Esophagus squamous epithelium (tissue), 4 donors: ENCODE measurements around the gene LY6G6F.

Source experiments
- POLR2A ChIP-seq, 4 donors: fragments of 450-650 bp; IDR thresholded peaks; one replicate each; pipeline ENCODE4 v1.6.1; 2017; ENCODE audit warnings: antibody characterized with exemption in 4 of 4, mild to moderate bottlenecking in 4 of 4, moderate library complexity in 3 of 4
- TF ChIP-seq, protein P1 (sequence below), 6 experiments: fragments of 450-650 bp in 4 of 6; fragments of 200-600 bp in 2 of 6; sonication (generic) in 2 of 6; IDR thresholded peaks; one replicate each; pipeline ENCODE4 v1.5.1; 2016 to 2019; ENCODE audit warnings: antibody characterized with exemption in 6 of 6, mild to moderate bottlenecking in 4 of 6, moderate library complexity in 4 of 6

DNA sequence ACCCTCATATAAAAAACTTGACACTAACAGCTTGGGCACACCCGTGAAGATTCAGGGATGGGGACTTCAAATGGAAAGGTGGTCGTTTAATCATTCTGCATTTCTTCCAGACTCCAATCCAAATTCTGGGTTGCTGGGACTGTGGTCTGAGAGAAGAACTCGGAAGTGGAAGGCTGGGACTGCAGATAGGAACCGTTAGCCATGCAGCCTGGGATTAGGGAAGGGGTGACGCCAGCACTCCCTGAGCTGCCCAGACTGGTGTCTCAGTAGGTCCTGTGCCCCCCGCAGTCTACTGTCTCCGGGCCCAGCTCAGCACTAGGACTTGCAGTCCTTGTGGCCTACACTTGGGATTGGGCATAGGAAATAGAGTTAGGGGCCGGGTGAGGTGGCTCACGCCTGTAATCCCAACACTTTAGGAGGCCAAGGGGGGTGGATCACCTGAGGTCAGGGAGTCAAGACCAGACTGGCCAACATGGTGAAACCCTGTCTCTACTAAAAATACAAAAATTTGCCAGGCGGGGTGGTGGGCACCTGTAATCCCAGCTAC lies 30.2 kb downstream of the LY6G6F start:
- TF ChIP-seq, protein P1, sequence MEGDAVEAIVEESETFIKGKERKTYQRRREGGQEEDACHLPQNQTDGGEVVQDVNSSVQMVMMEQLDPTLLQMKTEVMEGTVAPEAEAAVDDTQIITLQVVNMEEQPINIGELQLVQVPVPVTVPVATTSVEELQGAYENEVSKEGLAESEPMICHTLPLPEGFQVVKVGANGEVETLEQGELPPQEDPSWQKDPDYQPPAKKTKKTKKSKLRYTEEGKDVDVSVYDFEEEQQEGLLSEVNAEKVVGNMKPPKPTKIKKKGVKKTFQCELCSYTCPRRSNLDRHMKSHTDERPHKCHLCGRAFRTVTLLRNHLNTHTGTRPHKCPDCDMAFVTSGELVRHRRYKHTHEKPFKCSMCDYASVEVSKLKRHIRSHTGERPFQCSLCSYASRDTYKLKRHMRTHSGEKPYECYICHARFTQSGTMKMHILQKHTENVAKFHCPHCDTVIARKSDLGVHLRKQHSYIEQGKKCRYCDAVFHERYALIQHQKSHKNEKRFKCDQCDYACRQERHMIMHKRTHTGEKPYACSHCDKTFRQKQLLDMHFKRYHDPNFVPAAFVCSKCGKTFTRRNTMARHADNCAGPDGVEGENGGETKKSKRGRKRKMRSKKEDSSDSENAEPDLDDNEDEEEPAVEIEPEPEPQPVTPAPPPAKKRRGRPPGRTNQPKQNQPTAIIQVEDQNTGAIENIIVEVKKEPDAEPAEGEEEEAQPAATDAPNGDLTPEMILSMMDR (IDR thresholded peaks at IDR 0.05) = no peak
- TF ChIP-seq POLR2A (IDR thresholded peaks at IDR 0.05) = no peak
